Neural progenitor cell (in vitro differentiated cells): ENCODE measurements around the gene GPR101. TPM values are rescaled to one million over a fixed set of nuclear protein-coding genes. Genes with fewer than 3 reads are reported as not detected.

ENCODE experiments used
- DNase-seq: peaks from one replicate; pipeline ENCODE4 v3.0.0-alpha.2; 2016; ENCODE audit warnings: low spot score
- H2AFZ ChIP-seq: fragments of 200-600 bp; sonication (generic); replicated peaks from 2 replicates; pipeline ENCODE4 v1.6.1; 2016; ENCODE audit warnings: antibody characterized with exemption
- H3F3A ChIP-seq: fragments of 200-600 bp; sonication (generic); 2 replicates; pipeline ENCODE4 v1.6.1; 2016; ENCODE audit warnings: antibody characterized with exemption, low read depth
- H3K27ac ChIP-seq: fragments of 200-600 bp; sonication (generic); 2 replicates; pipeline ENCODE4 v1.5.1; 2016; ENCODE audit warnings: mild to moderate bottlenecking
- H3K27me3 ChIP-seq: fragments of 200-600 bp; sonication (generic); 2 replicates; pipeline ENCODE4 v1.6.1; 2016; ENCODE audit warnings: mild to moderate bottlenecking, moderate library complexity
- H3K36me3 ChIP-seq: fragments of 200-600 bp; sonication (generic); 2 replicates; pipeline ENCODE4 v1.5.1; 2016
- H3K4me1 ChIP-seq: fragments of 200-600 bp; sonication (generic); 2 replicates; pipeline ENCODE4 v1.6.1; 2016; ENCODE audit warnings: mixed run types
- H3K4me2 ChIP-seq: fragments of 200-600 bp; sonication (generic); 2 replicates; pipeline ENCODE4 v1.6.1; 2016
- H3K4me3 ChIP-seq: fragments of 200-600 bp; sonication (generic); 2 replicates; pipeline ENCODE4 v1.5.1; 2016
- H3K79me2 ChIP-seq: fragments of 200-600 bp; sonication (generic); 2 replicates; pipeline ENCODE4 v1.6.1; 2016; ENCODE audit warnings: low read depth
- H3K9ac ChIP-seq: fragments of 200-600 bp; sonication (generic); 2 replicates; pipeline ENCODE4 v1.6.1; 2016
- H3K9me3 ChIP-seq: fragments of 200-600 bp; sonication (generic); 2 replicates; pipeline ENCODE4 v1.5.1; 2016; ENCODE audit warnings: low read depth
- H4K20me1 ChIP-seq: fragments of 200-600 bp; sonication (generic); 2 replicates; pipeline ENCODE4 v1.6.1; 2016; ENCODE audit warnings: low read depth
- H3K27ac Mint-ChIP-seq: 3 replicates; pipeline ENCODE4 v1.8.0; 2021; ENCODE audit warnings: mixed read lengths
- H3K27me3 Mint-ChIP-seq: 2 replicates; pipeline ENCODE4 v1.8.0; 2022; ENCODE audit warnings: low read depth, mild to moderate bottlenecking, inconsistent platforms, moderate library complexity, mixed read lengths; ENCODE audit not compliant: insufficient read depth
- H3K36me3 Mint-ChIP-seq: 3 replicates; pipeline ENCODE4 v1.8.0; 2021; ENCODE audit warnings: mixed read lengths
- H3K4me1 Mint-ChIP-seq: 3 replicates; pipeline ENCODE4 v1.8.0; 2021; ENCODE audit warnings: mixed read lengths
- H3K4me3 Mint-ChIP-seq: 3 replicates; pipeline ENCODE4 v1.8.0; 2021; ENCODE audit warnings: mild to moderate bottlenecking, moderate library complexity, mixed read lengths
- H3K9me3 Mint-ChIP-seq: 3 replicates; pipeline ENCODE4 v1.8.0; 2020; ENCODE audit warnings: mixed read lengths
- CTCF ChIP-seq: fragments of 200-600 bp; sonication (generic); IDR thresholded peaks from 2 replicates; pipeline ENCODE4 v1.5.1; 2017; ENCODE audit warnings: antibody characterized with exemption, mild to moderate bottlenecking
- EZH2 ChIP-seq: fragments of 200-600 bp; sonication (generic); IDR thresholded peaks from 2 replicates; pipeline ENCODE4 v1.6.1; 2017; ENCODE audit warnings: antibody characterized with exemption, mild to moderate bottlenecking, moderate library complexity
- EZH2phosphoT487 ChIP-seq: fragments of 200-600 bp; sonication (generic); IDR thresholded peaks from 2 replicates; pipeline ENCODE4 v1.6.1; 2017; ENCODE audit warnings: antibody characterized with exemption
- total RNA-seq: library from RNA; depleted of rRNA; stranded (reverse); fragments of >200 nt; gene quantifications from 2 replicates; pipeline ENCODE4 v1.2.3, GENCODE V29; 2015; ENCODE audit warnings: low replicate concordance

GPR101 gene
- total RNA-seq, 1 donor from 2014 or later, result not detected

- Mint-ChIP-seq H3K4me1 (peaks cover 23% of the 10 kb centered on the region), H3K27ac (no peak overlapping the region), H3K27me3 (no peaks in the 10 kb centered on the region), H3K9me3 (no peaks in the 10 kb centered on the region), H3K36me3 (no peaks in the 10 kb centered on the region), H3K4me3 (no peak overlapping the region)
- Histone ChIP-seq H3K36me3 (no peaks in the 10 kb centered on the region), H3K27ac (no peak overlapping the region), H3K27me3 (no peaks in the 10 kb centered on the region), H3K9me3 (no peaks in the 10 kb centered on the region), H3K4me3 (no peak overlapping the region), H3K4me2 (no peak overlapping the region), H2AFZ (no peak overlapping the region), H3K79me2 (no peaks in the 10 kb centered on the region), H3K9ac (no peak overlapping the region), H3F3A (no peaks in the 10 kb centered on the region), H4K20me1 (no peaks in the 10 kb centered on the region), H3K4me1 (no peaks in the 10 kb centered on the region)
- TF ChIP-seq CTCF (no peak), EZH2 (no peak), EZH2phosphoT487 (no peak)
- DNase-seq, result no peak
Observed at GRCh38 chrX:137071596-137071995, 37.8 kb upstream of the GPR101 start.

- Histone ChIP-seq H4K20me1 (no peaks in the 10 kb centered on the region), H3K9me3 (no peaks in the 10 kb centered on the region), H3K27ac (no peak overlapping the region), H2AFZ (no peak overlapping the region), H3K79me2 (no peaks in the 10 kb centered on the region), H3K4me2 (no peak overlapping the region), H3F3A (no peaks in the 10 kb centered on the region), H3K4me3 (no peak overlapping the region), H3K36me3 (no peaks in the 10 kb centered on the region), H3K9ac (no peak overlapping the region), H3K4me1 (no peaks in the 10 kb centered on the region), H3K27me3 (no peaks in the 10 kb centered on the region)
- Mint-ChIP-seq H3K27me3 (no peaks in the 10 kb centered on the region), H3K36me3 (no peaks in the 10 kb centered on the region), H3K9me3 (no peaks in the 10 kb centered on the region), H3K4me1 (peaks cover 27% of the 10 kb centered on the region), H3K4me3 (no peak overlapping the region), H3K27ac (no peak overlapping the region)
- TF ChIP-seq CTCF (no peak), EZH2 (no peak), EZH2phosphoT487 (no peak)
- no peak for DNase-seq
Observed at GRCh38 chrX:137067147-137067546, 33.4 kb upstream of the GPR101 start.

GRCh38 chrX:137062915-137063617 is 29.3 kb upstream of the GPR101 start:
- H3K9me3 Mint-ChIP-seq, result no peaks in the 10 kb centered on the region
- H3K4me3 Mint-ChIP-seq, result no peak overlapping the region
- Histone ChIP-seq H3K4me3 (no peak overlapping the region), H3K27me3 (no peaks in the 10 kb centered on the region), H2AFZ (no peak overlapping the region), H3K79me2 (no peaks in the 10 kb centered on the region), H4K20me1 (no peaks in the 10 kb centered on the region), H3K9ac (no peak overlapping the region), H3K27ac (no peak overlapping the region), H3K4me1 (no peaks in the 10 kb centered on the region), H3K36me3 (no peaks in the 10 kb centered on the region), H3F3A (no peaks in the 10 kb centered on the region), H3K4me2 (no peak overlapping the region), H3K9me3 (no peaks in the 10 kb centered on the region)
- no peak for DNase-seq
- H3K4me1 Mint-ChIP-seq, result peaks cover 8% of the 10 kb centered on the region
- peaks cover 3% of the 10 kb centered on the region for H3K27me3 Mint-ChIP-seq
- peak overlapping the region; percentile 14 for H3K27ac Mint-ChIP-seq
- TF ChIP-seq EZH2phosphoT487 (no peak), CTCF (no peak), EZH2 (no peak)
- no peaks in the 10 kb centered on the region for H3K36me3 Mint-ChIP-seq
